Omental fat pad (tissue), 4 donors: ENCODE data around the gene B3GNT8. TPM values are rescaled to one million over a fixed set of nuclear protein-coding genes. Genes with fewer than 3 reads are reported as not detected.
"Not testable (repeated sequence)": the region's sequence is repeated elsewhere in the genome, so short reads cannot be mapped to it uniquely, and the experiment has no call there.

ENCODE experiments used
- ATAC-seq: fragments of 150-250 bp; one replicate; pipeline ENCODE4 v1.9.1; 2016; ENCODE audit warnings: mild to moderate bottlenecking, moderate library complexity; ENCODE audit not compliant: low FRiP score
- DNase-seq: peaks from one replicate; pipeline ENCODE4 v3.0.0-alpha.2; 2019; ENCODE audit warnings: low spot score
- CTCF ChIP-seq, 3 donors: fragments of 450-650 bp; IDR thresholded peaks; one replicate each; pipeline ENCODE4 v1.5.1; 2016 to 2017; ENCODE audit warnings: antibody characterized with exemption in 3 of 3, mild to moderate bottlenecking in 3 of 3, moderate library complexity in 2 of 3
- total RNA-seq, 4 donors: library from RNA; depleted of rRNA; stranded (reverse); fragments of >200 nt; gene quantifications; one replicate each; pipeline ENCODE4 v1.1.0, GENCODE V29; 2016

B3GNT8 gene
- total RNA-seq, 4 donors from 2014 or later = 1.0 to 7.2 (median 4.7) TPM

GRCh38 chr19:41411968-41412265 lies 15.3 kb downstream of the B3GNT8 start:
- TF ChIP-seq CTCF (IDR thresholded peaks at IDR 0.05) = no peak
- ATAC-seq (no peak), DNase-seq (no peak)

GRCh38 chr19:41411100-41411967 lies 15.8 kb downstream of the B3GNT8 start:
- TF ChIP-seq CTCF (IDR thresholded peaks at IDR 0.05) = no peak
- ATAC-seq = no peak

GRCh38 chr19:41410336-41411054 lies 16.7 kb downstream of the B3GNT8 start:
- ATAC-seq = no peak
- TF ChIP-seq CTCF (IDR thresholded peaks at IDR 0.05) = no peak
- no peak for DNase-seq

More at GRCh38 chr19:41411100-41411967, 15.8 kb downstream of the B3GNT8 start:
- no peak for DNase-seq

- no peak for TF ChIP-seq CTCF (IDR thresholded peaks at IDR 0.05)
- ATAC-seq = no peak
- DNase-seq = no peak
Measured at GRCh38 chr19:41409288-41409687, 17.9 kb downstream of the B3GNT8 start.

- not testable (repeated sequence) for ATAC-seq, DNase-seq
Measured at GRCh38 chr19:41408846-41409245, 18.3 kb downstream of the B3GNT8 start.

GRCh38 chr19:41408256-41408655 lies 18.9 kb downstream of the B3GNT8 start:
- DNase-seq = no peak
- ATAC-seq = no peak
- no peak for TF ChIP-seq CTCF (IDR thresholded peaks at IDR 0.05)

GRCh38 chr19:41407271-41407670 lies 19.9 kb downstream of the B3GNT8 start:
- ATAC-seq (no peak), DNase-seq (no peak)
- TF ChIP-seq CTCF (IDR thresholded peaks at IDR 0.05) = no peak
